ENCODE results near the gene NACAD. TPM values are rescaled to one million over a fixed set of nuclear protein-coding genes. Genes with fewer than 3 reads are reported as not detected.

The NACAD gene
- total RNA-seq, 1 experiment from 2014 or later, result 0.24 TPM

DNA sequence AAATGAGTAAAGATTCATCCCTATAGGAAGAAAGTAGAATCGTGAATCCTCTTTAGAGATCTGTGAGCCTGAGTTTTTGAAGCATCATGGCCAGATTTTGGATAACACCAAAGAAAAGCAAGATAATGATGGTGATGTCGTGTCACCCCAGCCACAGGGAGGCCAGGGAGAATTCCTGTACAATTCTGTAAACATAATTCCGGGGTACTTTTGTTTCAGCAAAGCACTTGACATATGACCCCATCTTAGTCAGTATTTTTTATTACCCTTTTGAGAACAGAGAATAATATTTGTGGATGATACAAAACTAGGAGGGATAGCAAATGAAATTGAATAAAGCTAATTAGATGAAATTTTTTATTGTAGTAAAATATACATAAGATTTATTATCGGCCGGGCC lies 33.8 kb downstream of the NACAD start:
- H4K20me1 ChIP-seq (ENCODE audit: insufficient read depth), result no peaks in the 10 kb centered on the region
- ChIA-PET POLR2A (ENCODE audit: unreplicated experiment) (interaction anchor here (0.6 kb wide), 1 partner anchor 38 kb away, joined by 3 read pairs; no protein-coding TSS in a partner anchor), CTCF (no interaction called here)
- no peak for DNase-seq
- H3K27ac ChIP-seq, result no peak overlapping the region
- H2AFZ ChIP-seq, result no peak overlapping the region
- no peaks in the 10 kb centered on the region for H3K9me2 ChIP-seq (ENCODE audit: insufficient read depth)
- H3K9me3 ChIP-seq (ENCODE audit: insufficient read depth, low read depth), result no peaks in the 10 kb centered on the region
- peaks cover 31% of the 10 kb centered on the region for H3F3A ChIP-seq (ENCODE audit: insufficient read depth, low read depth)
- H3K36me3 ChIP-seq (ENCODE audit: low read depth), result 0 out of 2 replicates have a peak, but pooled peaks cover 4% of the 10 kb centered on the region
- no peak overlapping the region for H3K4me3 ChIP-seq
- H3K4me1 ChIP-seq (replicated peaks; ENCODE audit: insufficient read depth), result peaks cover 27% of the 10 kb centered on the region
- H3K79me2 ChIP-seq (ENCODE audit: low read depth), result peaks cover 26% of the 10 kb centered on the region
- H3K27me3 ChIP-seq (ENCODE audit: insufficient read depth, low read depth), result no peaks in the 10 kb centered on the region
- TF ChIP-seq EZH2 (IDR thresholded peaks at IDR 0.05; ENCODE audit: low read depth), result no peak
- TF ChIP-seq, protein P1, sequence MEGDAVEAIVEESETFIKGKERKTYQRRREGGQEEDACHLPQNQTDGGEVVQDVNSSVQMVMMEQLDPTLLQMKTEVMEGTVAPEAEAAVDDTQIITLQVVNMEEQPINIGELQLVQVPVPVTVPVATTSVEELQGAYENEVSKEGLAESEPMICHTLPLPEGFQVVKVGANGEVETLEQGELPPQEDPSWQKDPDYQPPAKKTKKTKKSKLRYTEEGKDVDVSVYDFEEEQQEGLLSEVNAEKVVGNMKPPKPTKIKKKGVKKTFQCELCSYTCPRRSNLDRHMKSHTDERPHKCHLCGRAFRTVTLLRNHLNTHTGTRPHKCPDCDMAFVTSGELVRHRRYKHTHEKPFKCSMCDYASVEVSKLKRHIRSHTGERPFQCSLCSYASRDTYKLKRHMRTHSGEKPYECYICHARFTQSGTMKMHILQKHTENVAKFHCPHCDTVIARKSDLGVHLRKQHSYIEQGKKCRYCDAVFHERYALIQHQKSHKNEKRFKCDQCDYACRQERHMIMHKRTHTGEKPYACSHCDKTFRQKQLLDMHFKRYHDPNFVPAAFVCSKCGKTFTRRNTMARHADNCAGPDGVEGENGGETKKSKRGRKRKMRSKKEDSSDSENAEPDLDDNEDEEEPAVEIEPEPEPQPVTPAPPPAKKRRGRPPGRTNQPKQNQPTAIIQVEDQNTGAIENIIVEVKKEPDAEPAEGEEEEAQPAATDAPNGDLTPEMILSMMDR (conservative IDR thresholded peaks at IDR 0.05), result no peak
- no TSS peak for BruUV-seq (replicated peaks)
- H3K4me2 ChIP-seq, result no peak overlapping the region
- intact Hi-C loops (cut with micrococcal nuclease; ENCODE audit: unreplicated experiment), result no loop called here

DNA sequence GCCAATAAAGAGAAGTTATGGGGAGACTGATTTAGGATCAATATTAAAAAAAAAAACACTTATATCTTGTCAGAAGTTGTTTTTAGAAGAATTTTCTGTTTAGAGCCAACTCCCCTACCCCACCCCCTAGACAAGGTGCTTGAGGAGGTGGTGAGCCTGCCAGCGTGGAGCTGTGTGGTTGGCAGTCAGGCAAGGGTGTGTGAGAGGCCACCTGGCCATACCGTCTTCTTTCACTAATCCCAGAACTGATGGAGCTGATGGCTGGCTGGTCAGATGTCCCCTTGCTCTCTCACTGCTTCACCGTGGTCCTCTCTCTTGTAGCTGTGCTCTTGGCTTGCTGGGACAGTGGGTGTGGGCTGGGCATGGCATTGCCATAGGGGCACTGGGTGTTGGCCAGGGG lies 34.3 kb downstream of the NACAD start:
- CTCF ChIA-PET, result no interaction called here
- H3K27ac ChIP-seq, result no peak overlapping the region
- H3K4me2 ChIP-seq, result no peak overlapping the region
- H2AFZ ChIP-seq, result no peak overlapping the region
- no peaks in the 10 kb centered on the region for H3K27me3 ChIP-seq (ENCODE audit: insufficient read depth, low read depth)
- TF ChIP-seq EZH2 (IDR thresholded peaks at IDR 0.05; ENCODE audit: low read depth), result no peak
- TF ChIP-seq, protein P1 (conservative IDR thresholded peaks at IDR 0.05), result no peak
- intact Hi-C loops (cut with micrococcal nuclease; ENCODE audit: unreplicated experiment), result no loop called here
- POLR2A ChIA-PET (ENCODE audit: unreplicated experiment), result no interaction called here
- no peaks in the 10 kb centered on the region for H3K9me3 ChIP-seq (ENCODE audit: insufficient read depth, low read depth)
- no peak for DNase-seq
- 0 out of 2 replicates have a peak, but pooled peaks cover 7% of the 10 kb centered on the region for H3K36me3 ChIP-seq (ENCODE audit: low read depth)
- H3K79me2 ChIP-seq (ENCODE audit: low read depth), result peaks cover 26% of the 10 kb centered on the region
- H3K9me2 ChIP-seq (ENCODE audit: insufficient read depth), result no peaks in the 10 kb centered on the region
- peaks cover 32% of the 10 kb centered on the region for H3F3A ChIP-seq (ENCODE audit: insufficient read depth, low read depth)
- no peaks in the 10 kb centered on the region for H4K20me1 ChIP-seq (ENCODE audit: insufficient read depth)
- no peak overlapping the region for H3K4me3 ChIP-seq
- H3K4me1 ChIP-seq (replicated peaks; ENCODE audit: insufficient read depth), result peaks cover 28% of the 10 kb centered on the region
- BruUV-seq (replicated peaks), result no TSS peak

DNA sequence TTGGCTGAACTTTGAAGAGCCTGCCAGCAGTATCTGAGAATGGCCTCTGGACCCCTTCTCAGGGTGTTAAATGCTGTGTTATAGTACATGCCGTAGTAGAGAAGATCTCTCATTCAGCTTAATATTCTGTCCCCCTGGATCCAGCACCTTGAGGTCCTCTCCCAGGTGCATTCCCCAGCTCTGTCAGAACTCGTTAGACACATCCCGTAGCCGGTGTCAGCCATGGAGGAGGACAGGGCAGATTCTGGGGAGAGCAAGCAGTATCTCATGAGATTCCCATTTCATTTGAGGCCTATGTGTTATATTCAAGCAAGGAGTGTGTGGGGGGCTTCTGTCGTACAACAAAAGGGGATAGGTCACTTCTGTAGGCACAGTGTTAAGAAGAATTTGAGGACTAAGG lies 34.8 kb downstream of the NACAD start:
- CTCF ChIA-PET, result no interaction called here
- Histone ChIP-seq H3K9me2 (ENCODE audit: insufficient read depth) (no peaks in the 10 kb centered on the region), H3K36me3 (ENCODE audit: low read depth) (0 out of 2 replicates have a peak, but pooled peaks cover 7% of the 10 kb centered on the region), H3K27ac (no peak overlapping the region), H3K4me3 (no peak overlapping the region), H3K4me1 (replicated peaks; ENCODE audit: insufficient read depth) (peaks cover 33% of the 10 kb centered on the region), H3F3A (ENCODE audit: insufficient read depth, low read depth) (peaks cover 31% of the 10 kb centered on the region), H4K20me1 (ENCODE audit: insufficient read depth) (no peaks in the 10 kb centered on the region), H2AFZ (no peak overlapping the region), H3K9me3 (ENCODE audit: insufficient read depth, low read depth) (no peaks in the 10 kb centered on the region), H3K4me2 (no peak overlapping the region), H3K79me2 (ENCODE audit: low read depth) (peaks cover 24% of the 10 kb centered on the region), H3K27me3 (ENCODE audit: insufficient read depth, low read depth) (no peaks in the 10 kb centered on the region)
- intact Hi-C loops (cut with micrococcal nuclease; ENCODE audit: unreplicated experiment), result no loop called here
- no peak for DNase-seq
- POLR2A ChIA-PET (ENCODE audit: unreplicated experiment), result no interaction called here
- BruUV-seq (replicated peaks), result no TSS peak
- TF ChIP-seq EZH2 (IDR thresholded peaks at IDR 0.05; ENCODE audit: low read depth), result no peak
- TF ChIP-seq, protein P1 (conservative IDR thresholded peaks at IDR 0.05), result no peak
